Activated CD8-positive, alpha-beta T cell treated with anti-CD3 and anti-CD28 coated beads for 36 hours (primary cell): ENCODE data around the gene LRP1B. TPM values are rescaled to one million over a fixed set of nuclear protein-coding genes. Genes with fewer than 3 reads are reported as not detected.

Source experiments
- ATAC-seq: fragments of 200-7000 bp; cut with Tn5 transposase; one replicate; pipeline ENCODE4 v1.10.0; 2021; ENCODE audit warnings: mild to moderate bottlenecking, moderate library complexity
- CTCF ChIA-PET: fragments of 350-600 bp; sonication (Branson Sonifier 250); formaldehyde crosslinking; loops from one replicate; lab custom pipeline; 2021; ENCODE audit warnings: antibody characterized with exemption; lab: Charles Lee
- POLR2A ChIA-PET: fragments of 350-600 bp; sonication (Branson Sonifier 250); formaldehyde crosslinking; loops from one replicate; lab custom pipeline; 2021; ENCODE audit warnings: antibody characterized with exemption; lab: Charles Lee
- DNase-seq: peaks from one replicate; pipeline ENCODE4 v3.0.0-alpha.2; 2020
- H3K27ac Mint-ChIP-seq: one replicate; pipeline ENCODE4 v1.8.0; 2021; ENCODE audit warnings: mild to moderate bottlenecking, mixed read lengths
- H3K27me3 Mint-ChIP-seq: one replicate; pipeline ENCODE4 v1.8.0; 2021; ENCODE audit warnings: mixed read lengths
- H3K36me3 Mint-ChIP-seq: one replicate; pipeline ENCODE4 v1.8.0; 2021; ENCODE audit warnings: low read depth, mixed read lengths
- H3K4me1 Mint-ChIP-seq: one replicate; pipeline ENCODE4 v1.8.0; 2021; ENCODE audit warnings: low read depth, mixed read lengths
- H3K4me3 Mint-ChIP-seq: one replicate; pipeline ENCODE4 v1.8.0; 2021; ENCODE audit warnings: mild to moderate bottlenecking, moderate library complexity, mixed read lengths
- H3K9me3 Mint-ChIP-seq: one replicate; pipeline ENCODE4 v1.8.0; 2021; ENCODE audit warnings: mixed read lengths
- CTCF ChIP-seq: fragments of 200-600 bp; IDR thresholded peaks from one replicate; pipeline ENCODE4 v1.8.0; 2022; ENCODE audit warnings: antibody characterized with exemption, mild to moderate bottlenecking
- intact Hi-C: fragments of 100-400 bp; cut with micrococcal nuclease; formaldehyde crosslinking; loops from one replicate; pipeline ENCODE4 v1.10.0; 2022
- total RNA-seq, 2 experiments: library from RNA; stranded (reverse); gene quantifications; one replicate each; pipeline ENCODE4 v1.2.3, GENCODE V29; 2021

Gene LRP1B
- total RNA-seq, 2 experiments from 2014 or later, result not detected

- intact Hi-C loops, result no loop called here
- H3K27me3 Mint-ChIP-seq, result no peaks in the 10 kb centered on the region
Measured at GRCh38 chr2:140246957-140247356, 1883.9 kb downstream of the LRP1B start.

GRCh38 chr2:140246058-140246457, 1884.8 kb downstream of the LRP1B start:
- H3K36me3 Mint-ChIP-seq, result no peaks in the 10 kb centered on the region
- TF ChIP-seq CTCF, result no peak
- ATAC-seq (no peak), DNase-seq (no peak)
- H3K27me3 Mint-ChIP-seq, result no peaks in the 10 kb centered on the region
- no peaks in the 10 kb centered on the region for H3K4me1 Mint-ChIP-seq
- H3K4me3 Mint-ChIP-seq, result no peak overlapping the region
- ChIA-PET POLR2A (no interaction called here), CTCF (no interaction called here)
- peaks cover 5% of the 10 kb centered on the region for H3K9me3 Mint-ChIP-seq
- no peak overlapping the region for H3K27ac Mint-ChIP-seq
- intact Hi-C loops, result no loop called here

More at GRCh38 chr2:140246957-140247356, 1883.9 kb downstream of the LRP1B start:
- Mint-ChIP-seq H3K4me3 (no peak overlapping the region), H3K9me3 (peaks cover 5% of the 10 kb centered on the region), H3K27ac (no peak overlapping the region), H3K4me1 (no peaks in the 10 kb centered on the region), H3K36me3 (no peaks in the 10 kb centered on the region)
- ATAC-seq, result no peak
- TF ChIP-seq CTCF, result no peak
- ChIA-PET CTCF (no interaction called here), POLR2A (no interaction called here)
- no peak for DNase-seq

GRCh38 chr2:140242889-140243288, 1887.9 kb downstream of the LRP1B start:
- Mint-ChIP-seq H3K4me3 (no peak overlapping the region), H3K9me3 (peaks cover 5% of the 10 kb centered on the region), H3K27me3 (no peaks in the 10 kb centered on the region), H3K4me1 (no peaks in the 10 kb centered on the region), H3K27ac (no peak overlapping the region), H3K36me3 (no peaks in the 10 kb centered on the region)
- intact Hi-C loops, result no loop called here
- CTCF ChIA-PET, result no interaction called here
- TF ChIP-seq CTCF, result no peak
- DNase-seq (no peak), ATAC-seq (no peak)
- POLR2A ChIA-PET, result no interaction called here

GRCh38 chr2:140234116-140234515, 1896.7 kb downstream of the LRP1B start:
- no peak overlapping the region for H3K4me3 Mint-ChIP-seq
- no peaks in the 10 kb centered on the region for H3K27me3 Mint-ChIP-seq
- CTCF ChIA-PET, result no interaction called here
- no peak overlapping the region for H3K27ac Mint-ChIP-seq
- intact Hi-C loops, result no loop called here
- H3K9me3 Mint-ChIP-seq, result peaks cover 6% of the 10 kb centered on the region
- no peaks in the 10 kb centered on the region for H3K36me3 Mint-ChIP-seq
- H3K4me1 Mint-ChIP-seq, result no peaks in the 10 kb centered on the region
- no peak for TF ChIP-seq CTCF
- POLR2A ChIA-PET, result no interaction called here
- DNase-seq, result no peak
- ATAC-seq, result no peak

GRCh38 chr2:140210963-140211362, 1919.9 kb downstream of the LRP1B start:
- Mint-ChIP-seq H3K27ac (no peak overlapping the region), H3K4me1 (no peaks in the 10 kb centered on the region), H3K36me3 (no peaks in the 10 kb centered on the region), H3K9me3 (peaks cover 11% of the 10 kb centered on the region), H3K27me3 (no peaks in the 10 kb centered on the region), H3K4me3 (no peak overlapping the region)
- ChIA-PET CTCF (no interaction called here), POLR2A (no interaction called here)
- intact Hi-C loops, result no loop called here
- DNase-seq (no peak), ATAC-seq (no peak)
- no peak for TF ChIP-seq CTCF
